ENCODE results near the gene MBIP.

Gene MBIP

DNA sequence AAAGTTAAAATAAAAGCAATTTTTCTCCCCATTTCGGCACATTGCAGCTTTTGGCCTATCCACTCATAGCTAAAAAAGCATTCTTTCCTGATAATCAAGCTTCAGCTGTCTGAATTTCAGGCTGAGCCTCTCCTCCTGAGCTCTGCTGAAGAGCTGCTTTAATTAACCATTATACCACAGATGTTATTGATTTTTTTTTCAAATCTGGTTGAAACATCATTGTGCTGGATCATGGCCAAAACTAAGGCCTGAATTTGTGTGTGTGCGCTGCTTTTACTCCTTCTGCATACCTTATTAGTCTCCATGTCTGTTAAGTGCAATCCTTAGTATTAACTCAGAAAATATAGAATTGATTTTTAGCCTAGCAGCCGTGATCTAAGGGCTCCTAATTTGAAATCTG is 52.3 kb downstream of the MBIP start:
- Mint-ChIP-seq H3K27ac (no peak overlapping the region), H3K9me3 (no peaks in the 10 kb centered on the region), H3K27me3 (peaks cover 41 to 56% of the 10 kb centered on the region in 2 donors), H3K36me3 (no peaks in the 10 kb centered on the region), H3K4me1 (peaks cover 7 to 12% of the 10 kb centered on the region in 2 donors), H3K4me3 (no peak overlapping the region)
- DNase-seq (no peak), ATAC-seq (replicated peaks) (no peak)

DNA sequence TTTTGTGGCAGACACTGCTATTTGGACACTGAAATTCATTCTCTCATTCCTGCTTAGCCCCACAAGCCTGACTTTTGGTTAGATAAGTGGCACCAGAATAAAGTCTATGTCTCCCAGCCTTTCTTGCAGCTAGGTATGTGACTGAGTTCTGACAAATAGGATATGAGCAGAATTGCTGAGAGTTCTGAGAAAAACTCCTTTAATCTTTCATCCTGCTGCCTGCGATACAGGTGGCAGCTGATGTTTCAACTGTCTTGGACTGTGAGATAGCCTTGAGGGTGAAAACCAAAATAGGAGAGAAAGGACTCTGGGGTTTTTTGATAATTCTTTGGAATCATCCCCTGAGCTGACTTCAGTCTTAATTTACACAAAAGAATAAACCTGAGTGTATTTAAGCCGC is 55.8 kb downstream of the MBIP start:
- no peaks in the 10 kb centered on the region for H3K9me3 Mint-ChIP-seq
- H3K36me3 Mint-ChIP-seq, result no peaks in the 10 kb centered on the region
- DNase-seq (no peak), ATAC-seq (replicated peaks) (no peak)
- H3K4me1 Mint-ChIP-seq, result no peaks in the 10 kb centered on the region
- no peak overlapping the region for H3K27ac Mint-ChIP-seq
- peaks cover 15 to 23% of the 10 kb centered on the region in 2 donors for H3K27me3 Mint-ChIP-seq
- no peak overlapping the region for H3K4me3 Mint-ChIP-seq

DNA sequence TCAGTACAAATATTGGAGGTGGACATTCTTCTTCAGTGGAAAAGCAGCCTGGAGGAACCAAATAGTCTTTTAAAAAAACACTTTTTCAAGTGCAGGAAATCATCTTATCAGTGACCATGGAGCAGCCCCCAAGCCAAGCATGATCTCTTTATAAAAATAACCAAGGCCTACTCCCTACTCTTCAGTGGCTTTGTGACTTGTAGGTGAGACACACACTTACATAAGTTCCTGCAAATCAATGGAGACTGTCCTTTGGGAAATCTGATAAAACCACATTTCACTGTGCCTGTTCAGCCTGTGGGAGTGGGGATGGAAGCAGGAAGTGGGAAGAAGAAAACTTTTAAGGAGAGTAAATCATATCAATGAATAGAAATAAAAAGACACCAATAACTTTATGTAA is 56.3 kb downstream of the MBIP start:
- no peak for DNase-seq
- Mint-ChIP-seq H3K4me3 (no peak overlapping the region), H3K27me3 (peaks cover 13 to 20% of the 10 kb centered on the region in 2 donors), H3K4me1 (no peaks in the 10 kb centered on the region), H3K36me3 (no peaks in the 10 kb centered on the region), H3K9me3 (no peaks in the 10 kb centered on the region), H3K27ac (no peak overlapping the region)
- ATAC-seq (replicated peaks), result no peak

DNA sequence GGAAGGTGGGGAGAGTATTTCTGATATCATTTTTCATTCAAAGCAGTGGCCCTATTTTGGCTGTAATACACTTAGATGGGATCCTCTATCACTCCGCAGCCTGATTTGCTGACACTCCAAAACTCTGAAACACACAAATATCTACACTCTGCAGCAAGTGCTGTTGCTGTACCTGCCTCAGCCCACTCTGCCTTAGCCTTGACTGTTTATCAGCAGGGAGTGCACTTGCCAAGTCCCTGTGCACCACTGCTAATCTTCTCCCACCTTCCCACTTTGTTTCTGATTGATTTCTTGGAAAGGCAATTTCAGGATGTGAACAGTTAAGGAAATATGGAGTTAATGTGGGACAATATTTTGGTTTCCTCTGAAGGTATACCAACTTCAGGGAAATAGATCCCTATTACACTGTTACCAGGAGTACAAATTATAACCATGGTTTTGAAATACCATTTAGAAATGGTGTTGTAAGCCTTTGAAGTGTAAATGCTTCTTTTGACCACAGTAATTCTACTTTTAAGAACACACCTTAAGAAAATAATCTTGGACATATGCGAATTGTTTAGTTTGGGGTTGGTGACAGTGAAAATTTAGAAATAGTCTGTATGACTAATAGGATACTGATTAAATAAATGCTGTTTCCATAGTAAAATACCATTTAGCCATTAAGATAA is 59.3 kb downstream of the MBIP start:
- Mint-ChIP-seq H3K4me1 (no peaks in the 10 kb centered on the region), H3K36me3 (no peaks in the 10 kb centered on the region), H3K27me3 (peaks cover 9 to 10% of the 10 kb centered on the region in 2 donors), H3K9me3 (no peaks in the 10 kb centered on the region), H3K4me3 (no peak overlapping the region), H3K27ac (no peak overlapping the region)
- DNase-seq (no peak), ATAC-seq (replicated peaks) (no peak)

DNA sequence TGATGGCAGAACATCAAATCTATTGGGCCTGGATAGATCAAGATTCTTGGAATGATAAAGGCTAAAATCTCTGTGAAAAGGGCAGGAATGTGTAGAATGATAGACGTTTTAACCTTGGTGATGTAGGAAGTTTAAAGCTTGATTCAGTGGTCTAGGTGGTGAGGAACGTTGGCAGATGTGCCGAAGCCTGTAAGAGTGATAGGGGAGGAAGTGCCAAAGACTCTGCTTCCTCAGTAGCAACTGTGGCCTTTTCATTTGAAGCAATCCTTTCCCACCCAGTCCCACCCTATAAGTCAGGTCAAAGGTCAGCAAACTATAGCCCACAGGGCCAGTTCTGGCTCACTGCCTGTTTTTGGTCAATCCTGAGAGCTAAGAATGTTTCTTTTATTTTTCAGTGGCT is 62.2 kb downstream of the MBIP start:
- Mint-ChIP-seq H3K36me3 (no peaks in the 10 kb centered on the region), H3K27me3 (peaks cover 8 to 11% of the 10 kb centered on the region in 2 donors), H3K4me1 (no peaks in the 10 kb centered on the region), H3K9me3 (no peaks in the 10 kb centered on the region), H3K27ac (no peak overlapping the region), H3K4me3 (no peak overlapping the region)
- DNase-seq, result no peak
- no peak for ATAC-seq (replicated peaks)

DNA sequence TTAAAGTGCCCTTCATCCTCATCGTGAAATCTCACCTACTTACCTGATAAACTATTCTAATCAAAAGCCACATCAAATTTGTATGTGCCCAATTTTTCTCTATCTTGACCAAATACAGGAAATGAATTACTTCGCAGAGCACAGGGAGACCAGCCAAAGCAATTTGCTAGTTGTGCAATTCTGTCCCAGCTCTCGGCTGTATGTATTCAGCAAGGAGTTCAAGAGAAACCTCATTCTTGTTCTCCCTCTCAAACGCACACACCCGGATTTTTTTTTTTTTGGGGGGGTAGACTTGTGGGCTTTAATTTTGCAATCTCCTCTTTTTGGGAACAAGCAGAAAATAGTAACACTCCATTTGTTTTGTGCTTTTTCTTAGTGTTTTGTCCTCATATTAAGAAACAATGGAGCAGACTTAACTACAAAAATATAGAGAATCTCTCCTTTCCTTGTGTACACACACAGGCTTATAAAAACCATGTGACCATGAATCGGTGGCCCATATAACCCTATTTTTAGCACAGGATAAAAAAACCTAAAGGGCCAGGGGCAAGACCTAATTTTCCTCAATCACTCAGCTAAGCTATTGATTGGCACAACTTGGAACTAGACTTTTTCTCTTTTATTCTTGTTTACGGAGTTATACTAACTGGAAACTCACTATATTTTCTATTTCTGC is 64.2 kb downstream of the MBIP start:
- no peak for ATAC-seq (replicated peaks)
- no peak overlapping the region for H3K27ac Mint-ChIP-seq

DNA sequence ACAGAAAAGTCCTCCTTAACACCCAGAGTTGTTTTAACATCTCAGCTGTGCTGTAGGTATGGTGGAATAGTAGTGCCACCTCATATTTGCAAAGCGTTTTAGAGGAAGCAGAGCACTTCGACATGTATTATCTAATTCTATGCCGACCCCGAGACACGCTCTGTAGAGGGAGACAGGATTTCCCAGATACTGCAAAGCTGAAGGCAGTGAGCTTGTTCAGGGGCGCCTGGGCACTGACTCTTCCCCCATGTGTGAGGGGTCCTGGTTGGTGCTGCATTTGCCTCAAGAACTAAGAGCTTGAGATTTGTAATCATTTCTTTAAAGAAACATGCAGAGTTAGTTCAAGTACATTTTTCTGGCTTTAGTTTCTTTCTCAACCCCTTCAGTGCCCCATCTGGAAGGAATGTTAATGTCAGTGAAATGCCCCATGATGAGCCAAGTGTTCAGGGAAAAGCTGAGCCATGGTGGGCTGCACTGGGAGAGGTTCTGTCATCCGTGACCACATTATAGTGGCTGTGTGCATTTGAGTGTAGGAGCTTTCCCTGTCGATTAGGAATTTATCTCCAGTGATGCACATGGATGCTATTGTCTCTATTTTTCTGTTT is 66.3 kb downstream of the MBIP start:
- H3K9me3 Mint-ChIP-seq, result peaks cover 3% of the 10 kb centered on the region in 2 donors
- DNase-seq (no peak), ATAC-seq (replicated peaks) (no peak)
- H3K36me3 Mint-ChIP-seq, result no peaks in the 10 kb centered on the region
- H3K4me1 Mint-ChIP-seq, result no peaks in the 10 kb centered on the region
- no peak overlapping the region for H3K4me3 Mint-ChIP-seq
- peaks cover 3 to 14% of the 10 kb centered on the region in 2 donors for H3K27me3 Mint-ChIP-seq
- no peak overlapping the region for H3K27ac Mint-ChIP-seq

More for the DNA sequence above, 64.2 kb downstream of the MBIP start:
- no peaks in the 10 kb centered on the region for H3K4me1 Mint-ChIP-seq
- H3K36me3 Mint-ChIP-seq, result no peaks in the 10 kb centered on the region
- DNase-seq, result no peak
- H3K4me3 Mint-ChIP-seq, result no peak overlapping the region
- H3K9me3 Mint-ChIP-seq, result no peaks in the 10 kb centered on the region
- H3K27me3 Mint-ChIP-seq, result peaks cover 3 to 14% of the 10 kb centered on the region in 2 donors

All from stimulated activated naive B cell treated with anti-CD40 and anti-IgM and Interleukin-4, amounts not matched to agents 10 μg/mL and 1 μg/mL and 100 μg/mL, for 72 hours (primary cell).